ENCODE measurements around the gene TUBA8. TPM values are rescaled to one million over a fixed set of nuclear protein-coding genes. Genes with fewer than 3 reads are reported as not detected.

The TUBA8 gene
- total and polyA plus RNA-seq, 9 donors, result 0.92 to 4.2 (median 1.9) TPM; not detected in 1

- DNase-seq, result no peak
- 89 to 94% (median 92%) methylated on average over 8 of the region's 8 CpGs for WGBS, 3 donors
- H3K4me3 ChIP-seq, result no peak overlapping the region
- peaks cover 5% of the 10 kb centered on the region for H3K4me1 ChIP-seq (ENCODE audit: insufficient read depth)
- H3K27me3 ChIP-seq, result no peaks in the 10 kb centered on the region
- intact Hi-C loops (cut with DNase I), result no loop called here
- TF ChIP-seq CTCF (IDR thresholded peaks at IDR 0.05) (no peak), POLR2A (IDR thresholded peaks at IDR 0.05) (no peak), EP300 (IDR thresholded peaks at IDR 0.05) (no peak)
- H3K9me3 ChIP-seq, result no peaks in the 10 kb centered on the region
- H3K36me3 ChIP-seq, result no peaks in the 10 kb centered on the region
- H3K27ac ChIP-seq, result no peak overlapping the region
Measured at GRCh38 chr22:18090286-18090685, 20.3 kb upstream of the TUBA8 start.

DNA sequence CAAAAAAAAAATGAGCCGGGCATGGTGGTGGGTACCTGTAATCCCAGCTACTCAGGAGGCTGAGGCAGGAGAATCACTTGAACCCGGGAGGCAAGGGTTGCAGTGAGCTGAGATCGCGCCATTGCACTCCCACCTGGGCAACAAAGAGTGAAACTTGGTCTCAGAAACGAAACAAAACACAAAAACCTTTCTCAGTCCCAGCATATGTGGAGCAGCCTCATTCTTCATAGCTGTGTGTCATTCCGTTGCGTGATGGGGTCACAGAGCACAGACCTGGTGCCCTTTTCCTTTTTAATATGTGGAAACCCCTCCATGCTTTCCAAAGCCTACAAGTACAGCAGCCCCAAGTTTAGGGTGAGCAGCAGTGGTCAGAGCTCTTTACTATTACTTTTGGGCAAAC, 19.1 kb upstream of the TUBA8 start:
- 37 to 40% (median 39%) methylated on average over 7 of the region's 7 CpGs for WGBS, 3 donors
- H3K4me3 ChIP-seq, result peak overlapping the region; percentile 5
- intact Hi-C loops (cut with DNase I), result no loop called here

DNA sequence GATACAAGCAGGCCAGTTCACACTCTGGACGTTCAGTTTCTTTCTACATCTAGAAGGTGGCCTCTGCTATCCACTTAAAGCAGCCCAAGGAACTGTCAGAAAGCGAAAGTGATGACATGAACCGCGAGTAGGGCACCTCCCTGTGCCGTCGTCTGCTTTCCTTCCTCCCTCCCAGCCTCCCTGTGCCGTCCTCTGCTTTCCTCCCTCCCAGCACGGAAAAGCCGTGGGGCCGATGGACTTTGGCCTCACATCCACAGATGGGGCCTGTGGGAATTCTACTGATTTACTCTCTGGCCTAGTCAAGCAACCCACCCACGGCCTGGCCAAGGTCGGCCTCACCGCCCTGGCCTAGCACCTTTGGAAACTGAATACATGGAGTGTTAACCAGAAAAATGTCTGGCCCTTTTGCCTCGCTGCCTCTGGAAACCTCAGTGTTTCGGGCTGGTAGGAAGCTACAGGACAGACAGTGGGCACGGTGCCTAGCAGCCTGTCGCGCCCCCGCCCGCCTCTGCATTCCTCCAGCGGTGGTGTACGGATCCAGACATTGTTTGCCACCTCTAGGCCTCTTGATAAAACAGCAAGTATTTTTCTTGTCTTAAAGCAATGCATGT, 18.6 kb upstream of the TUBA8 start:
- Histone ChIP-seq H3K4me3 (peak overlapping the region; percentile 5), H3K27me3 (no peaks in the 10 kb centered on the region), H3K36me3 (no peaks in the 10 kb centered on the region), H3K9me3 (no peaks in the 10 kb centered on the region), H3K27ac (peak overlapping the region; percentile 67 to 80), H3K4me1 (ENCODE audit: insufficient read depth) (peaks cover 5% of the 10 kb centered on the region)
- intact Hi-C loops (cut with DNase I), result no loop called here
- TF ChIP-seq POLR2A (IDR thresholded peaks at IDR 0.05) (no peak), CTCF (IDR thresholded peaks at IDR 0.05) (no peak), EP300 (IDR thresholded peaks at IDR 0.05) (no peak)
- DNase-seq, result peak; percentile 71 to 83 (median 74)
- WGBS, 3 donors, result 1 to 3% (median 3%) methylated on average over 22 of the region's 22 CpGs

More for the DNA sequence above, 19.1 kb upstream of the TUBA8 start:
- peaks cover 5% of the 10 kb centered on the region for H3K4me1 ChIP-seq (ENCODE audit: insufficient read depth)
- DNase-seq, result no peak
- TF ChIP-seq CTCF (IDR thresholded peaks at IDR 0.05) (no peak), EP300 (IDR thresholded peaks at IDR 0.05) (no peak), POLR2A (IDR thresholded peaks at IDR 0.05) (no peak)
- no peaks in the 10 kb centered on the region for H3K36me3 ChIP-seq
- H3K9me3 ChIP-seq, result no peaks in the 10 kb centered on the region
- H3K27ac ChIP-seq, result peak overlapping the region; percentile 67 to 80
- no peaks in the 10 kb centered on the region for H3K27me3 ChIP-seq

DNA sequence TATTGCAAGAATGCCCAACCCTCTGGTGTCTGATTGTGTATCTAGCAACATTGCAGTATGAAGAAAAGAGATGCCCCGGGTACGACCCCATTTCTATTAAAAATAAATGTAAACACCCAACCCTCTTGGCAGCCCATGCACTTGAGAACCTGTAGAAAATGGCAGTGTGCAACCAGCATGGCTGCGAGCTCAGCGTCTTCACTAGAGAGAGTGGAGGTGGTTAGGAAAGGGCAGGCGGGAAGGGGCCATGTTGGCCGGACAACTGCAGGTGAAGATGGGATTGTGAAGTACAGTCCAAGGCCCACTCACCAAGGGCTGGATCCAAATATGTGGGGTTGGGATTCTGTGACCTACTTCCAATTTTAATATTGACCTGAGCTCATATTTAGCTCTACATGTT, 16.9 kb upstream of the TUBA8 start:
- Histone ChIP-seq H3K27me3 (no peaks in the 10 kb centered on the region), H3K36me3 (no peaks in the 10 kb centered on the region), H3K27ac (no peak overlapping the region), H3K4me3 (no peak overlapping the region), H3K4me1 (ENCODE audit: insufficient read depth) (peaks cover 5% of the 10 kb centered on the region), H3K9me3 (no peaks in the 10 kb centered on the region)
- DNase-seq, result no peak
- intact Hi-C loops (cut with DNase I), result no loop called here
- WGBS, 3 donors, result 92 to 97% (median 94%) methylated on average over 6 of the region's 6 CpGs
- TF ChIP-seq CTCF (IDR thresholded peaks at IDR 0.05) (no peak), POLR2A (IDR thresholded peaks at IDR 0.05) (no peak)

Data from ovary (tissue), 9 donors.